Psoas muscle (tissue), 8 donors: ENCODE data around the gene TM9SF3. TPM values are rescaled to one million over a fixed set of nuclear protein-coding genes. Genes with fewer than 3 reads are reported as not detected.

Source experiments
- ATAC-seq, 4 donors: fragments of 200-7000 bp; cut with Tn5 transposase; one replicate each; pipeline ENCODE4 v1.9.1; 2020; ENCODE audit warnings: moderate library complexity in 3 of 4, mild to moderate bottlenecking in 2 of 4
- DNase-seq, 2 donors: peaks; one replicate each; pipeline ENCODE4 v3.0.0-alpha.2; 2020
- H3K27ac ChIP-seq: fragments of 200-600 bp; one replicate; pipeline ENCODE4 v1.8.0; 2022
- H3K27me3 ChIP-seq, 3 donors: fragments of 200-600 bp in 1 of 3; one replicate each; pipeline versions ENCODE4 v1.6.1 to v1.8.0; 2013 to 2022; ENCODE audit warnings: low read length in 2 of 3, mild to moderate bottlenecking in 2 of 3, moderate library complexity in 1 of 3; ENCODE audit not compliant: insufficient read depth in 3 of 3
- H3K36me3 ChIP-seq, 2 donors: fragments of 200-600 bp in 1 of 2; one replicate each; pipeline versions ENCODE4 v1.6.1 to v1.8.0; 2013 to 2022; ENCODE audit warnings: low read depth in 1 of 2, mild to moderate bottlenecking in 1 of 2, moderate library complexity in 1 of 2; ENCODE audit not compliant: insufficient read depth in 1 of 2
- H3K4me1 ChIP-seq: fragments of 200-600 bp; one replicate; pipeline ENCODE4 v1.8.0; 2022
- H3K4me3 ChIP-seq: fragments of 200-600 bp; one replicate; pipeline ENCODE4 v1.8.0; 2022; ENCODE audit warnings: mild to moderate bottlenecking
- H3K9me3 ChIP-seq: fragments of 200-600 bp; one replicate; pipeline ENCODE4 v1.8.0; 2022
- WGBS, 3 donors: extraction: QIAGEN DNeasy Blood & Tissue Kit; methylation state at CpG; one replicate each; pipeline versions ENCODE4 v1.1.6 to v1.1.7; 2013; 5-methylcytosine and 5-hydroxymethylcytosine counted together
- intact Hi-C, 2 donors: fragments of 100-400 bp; cut with DNase I; formaldehyde crosslinking; loops; one replicate each; pipeline versions ENCODE4 v1.11.0 to v1.14.2; 2022
- polyA plus RNA-seq, 3 donors: library from polyadenylated mRNA; stranded (reverse); fragments of 200-250 nt; gene quantifications; one replicate each; pipeline ENCODE4 v1.2.3, GENCODE V29; 2013
- total RNA-seq, 4 donors: library from RNA; stranded (reverse); fragmentation: NEBNext Ultra II Directional in 2 of 4; extraction: Animal tissue kit (Norgen Biotek cat#: 25700) in 2 of 4; gene quantifications; one replicate each; pipeline versions ENCODE4 v1.2.1 to v1.2.4, GENCODE V29; 2021 to 2023
- TF ChIP-seq, protein P1 (sequence below): fragments of 200-600 bp; IDR thresholded peaks from one replicate; pipeline ENCODE4 v1.8.0; 2022; ENCODE audit warnings: antibody characterized with exemption
- donor health status: healthy with polysubstance abuse.
- donor health status: DM: no; HTN: no; CAD: no; lungs with moderate emphysema.
- donor health status: Bipolar disorder and iron deficiency.
- donor health status: healthy.
- donor health status: DM: yes; HTN: yes; CAD: no.
- donor health status: DM: no; HTN: no; CAD: no.
- donor health status: DM: no; HTN: no; CAD: no.
- donor health status: DM: yes; HTN: yes; CAD: no.

TM9SF3 gene
- total and polyA plus RNA-seq, 7 donors: 14.4 to 60.6 (median 49.0) TPM

- TF ChIP-seq, protein P1, sequence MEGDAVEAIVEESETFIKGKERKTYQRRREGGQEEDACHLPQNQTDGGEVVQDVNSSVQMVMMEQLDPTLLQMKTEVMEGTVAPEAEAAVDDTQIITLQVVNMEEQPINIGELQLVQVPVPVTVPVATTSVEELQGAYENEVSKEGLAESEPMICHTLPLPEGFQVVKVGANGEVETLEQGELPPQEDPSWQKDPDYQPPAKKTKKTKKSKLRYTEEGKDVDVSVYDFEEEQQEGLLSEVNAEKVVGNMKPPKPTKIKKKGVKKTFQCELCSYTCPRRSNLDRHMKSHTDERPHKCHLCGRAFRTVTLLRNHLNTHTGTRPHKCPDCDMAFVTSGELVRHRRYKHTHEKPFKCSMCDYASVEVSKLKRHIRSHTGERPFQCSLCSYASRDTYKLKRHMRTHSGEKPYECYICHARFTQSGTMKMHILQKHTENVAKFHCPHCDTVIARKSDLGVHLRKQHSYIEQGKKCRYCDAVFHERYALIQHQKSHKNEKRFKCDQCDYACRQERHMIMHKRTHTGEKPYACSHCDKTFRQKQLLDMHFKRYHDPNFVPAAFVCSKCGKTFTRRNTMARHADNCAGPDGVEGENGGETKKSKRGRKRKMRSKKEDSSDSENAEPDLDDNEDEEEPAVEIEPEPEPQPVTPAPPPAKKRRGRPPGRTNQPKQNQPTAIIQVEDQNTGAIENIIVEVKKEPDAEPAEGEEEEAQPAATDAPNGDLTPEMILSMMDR: no peak
- Histone ChIP-seq H3K4me3 (no peak overlapping the region), H3K27ac (no peak overlapping the region), H3K9me3 (no peaks in the 10 kb centered on the region), H3K27me3 (no peaks in the 10 kb centered on the region), H3K4me1 (no peaks in the 10 kb centered on the region), H3K36me3 (no peaks in the 10 kb centered on the region)
- no peak for ATAC-seq
- intact Hi-C loops: no loop called here
- DNase-seq: no peak
- 87% methylated on average over 14 of the region's 14 CpGs for WGBS, 3 donors
These were observed 98.5 kb downstream of the TM9SF3 start for GRCh38 chr10:96488161-96488935.

DNA sequence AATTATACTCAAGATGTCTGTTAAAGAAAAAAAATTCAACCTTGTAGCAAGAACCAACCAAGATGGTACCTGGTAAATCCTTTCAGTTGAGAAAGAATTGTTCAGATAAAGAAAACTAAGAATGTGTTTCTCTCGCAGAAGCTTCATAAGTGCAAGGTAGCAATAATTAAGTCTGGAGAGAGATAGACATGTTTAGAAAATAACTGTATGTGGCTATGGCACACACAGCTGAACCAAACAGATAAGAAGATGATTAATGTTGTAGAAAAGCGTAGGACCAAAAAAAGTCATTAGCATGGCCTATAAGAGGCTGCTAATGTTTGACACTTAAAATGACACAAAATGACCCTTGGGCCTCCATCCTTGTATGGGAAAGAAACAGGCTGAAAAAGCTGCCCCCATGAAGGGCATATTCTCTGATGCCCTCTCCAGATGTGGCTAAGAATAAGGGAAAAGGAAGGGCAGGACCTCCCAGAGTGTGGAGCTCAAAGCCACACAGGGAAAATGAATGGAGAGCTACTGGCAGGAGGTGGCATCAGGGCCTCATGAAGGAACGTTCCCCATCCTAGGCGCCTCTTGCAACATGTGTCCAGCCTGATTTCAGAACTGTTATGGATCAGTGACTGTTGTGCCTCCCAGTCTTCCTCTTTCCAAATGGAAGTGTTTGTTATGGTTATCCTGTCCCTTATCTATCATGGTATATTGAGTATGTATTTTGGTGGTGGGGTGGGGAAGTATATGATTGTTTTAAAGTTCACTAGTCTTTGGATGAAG lies 103.8 kb downstream of the TM9SF3 start:
- H3K9me3 ChIP-seq: no peaks in the 10 kb centered on the region
- 69 to 74% (median 72%) methylated on average over 4 of the region's 4 CpGs for WGBS, 3 donors
- TF ChIP-seq, protein P1: no peak
- no peaks in the 10 kb centered on the region for H3K4me1 ChIP-seq
- intact Hi-C loops: no loop called here
- H3K4me3 ChIP-seq: no peak overlapping the region
- ATAC-seq (no peak), DNase-seq (no peak)
- H3K27ac ChIP-seq: no peak overlapping the region
- no peaks in the 10 kb centered on the region for H3K36me3 ChIP-seq
- H3K27me3 ChIP-seq: no peaks in the 10 kb centered on the region

DNA sequence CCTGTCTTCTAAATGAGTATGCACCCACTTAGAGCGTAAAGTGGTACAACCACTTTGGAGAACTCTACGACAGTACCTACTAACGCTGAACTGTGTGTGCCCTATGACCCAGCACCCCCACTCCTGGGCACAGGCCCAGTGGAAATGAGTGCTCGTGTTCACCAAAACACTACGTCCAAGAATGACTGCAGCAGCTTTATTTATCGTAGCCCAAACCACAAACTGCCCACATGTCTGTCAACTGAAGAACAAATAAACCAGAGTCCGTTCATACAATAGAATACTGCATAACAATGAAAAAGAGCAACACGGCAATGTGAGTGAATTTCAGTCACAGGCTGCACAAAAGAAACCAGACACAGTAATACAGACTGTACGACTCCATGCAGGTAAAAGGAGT lies 108.5 kb downstream of the TM9SF3 start:
- DNase-seq (no peak), ATAC-seq (no peak)
- H3K27ac ChIP-seq: no peak overlapping the region
- H3K36me3 ChIP-seq: no peaks in the 10 kb centered on the region
- H3K4me3 ChIP-seq: no peak overlapping the region
- 80 to 82% (median 80%) methylated on average over 9 of the region's 9 CpGs for WGBS, 3 donors
- intact Hi-C loops: no loop called here
- peaks cover 0 to 3% (median 0%) of the 10 kb centered on the region in 3 donors for H3K27me3 ChIP-seq
- H3K9me3 ChIP-seq: no peaks in the 10 kb centered on the region
- TF ChIP-seq, protein P1: no peak
- no peaks in the 10 kb centered on the region for H3K4me1 ChIP-seq

- no peak overlapping the region for H3K4me3 ChIP-seq
- no peaks in the 10 kb centered on the region for H3K9me3 ChIP-seq
- TF ChIP-seq, protein P1: no peak
- H3K27ac ChIP-seq: no peak overlapping the region
- intact Hi-C loops: no loop called here
- H3K27me3 ChIP-seq: peaks cover 0 to 3% (median 0%) of the 10 kb centered on the region in 3 donors
- no peaks in the 10 kb centered on the region for H3K36me3 ChIP-seq
- H3K4me1 ChIP-seq: no peaks in the 10 kb centered on the region
- ATAC-seq (no peak), DNase-seq (no peak)
- 82 to 83% (median 83%) methylated on average over 9 of the region's 9 CpGs for WGBS, 3 donors
These were observed 112.9 kb downstream of the TM9SF3 start for GRCh38 chr10:96473866-96474265.
